Heart left ventricle (tissue), 16 donors: ENCODE measurements around the gene ZNF785. TPM values are rescaled to one million over a fixed set of nuclear protein-coding genes. Genes with fewer than 3 reads are reported as not detected.

Source experiments
- ATAC-seq, 4 donors: fragments of 200-7000 bp; cut with Tn5 transposase; one replicate each; pipeline ENCODE4 v1.9.1; 2020 to 2022; ENCODE audit warnings: moderate library complexity in 4 of 4, mild to moderate bottlenecking in 3 of 4, moderate number of reproducible peaks in 1 of 4
- DNase-seq, 5 donors: peaks; one replicate each; pipeline ENCODE4 v3.0.0-alpha.2; 2020
- H3K27ac ChIP-seq, 12 donors: fragments of 200-600 bp; sonication (generic) in 4 of 12; one replicate each; pipeline versions ENCODE4 v1.5.0 to v1.8.0; 2016 to 2022; ENCODE audit warnings: mild to moderate bottlenecking in 2 of 12
- H3K27me3 ChIP-seq, 9 donors: fragments of 200-600 bp; sonication (generic) in 2 of 9; one replicate each; pipeline versions ENCODE4 v1.5.1 to v1.8.0; 2016 to 2022; ENCODE audit warnings: mild to moderate bottlenecking in 3 of 9
- H3K36me3 ChIP-seq, 9 donors: fragments of 200-600 bp; sonication (generic) in 2 of 9; one replicate each; pipeline versions ENCODE4 v1.5.0 to v1.8.0; 2018 to 2022; ENCODE audit warnings: mild to moderate bottlenecking in 2 of 9
- H3K4me1 ChIP-seq, 12 donors: fragments of 200-600 bp; sonication (generic) in 4 of 12; one replicate each; pipeline versions ENCODE4 v1.5.0 to v1.8.0; 2016 to 2022; ENCODE audit warnings: mild to moderate bottlenecking in 3 of 12
- H3K4me3 ChIP-seq, 12 donors: fragments of 200-600 bp; sonication (generic) in 4 of 12; one replicate each; pipeline versions ENCODE4 v1.5.0 to v1.8.0; 2017 to 2022; ENCODE audit warnings: mild to moderate bottlenecking in 9 of 12, moderate library complexity in 4 of 12
- H3K9me3 ChIP-seq, 12 donors: fragments of 200-600 bp; sonication (generic) in 4 of 12; one replicate each; pipeline versions ENCODE4 v1.5.0 to v1.8.0; 2016 to 2022; ENCODE audit warnings: mild to moderate bottlenecking in 1 of 12
- CTCF ChIP-seq, 12 donors: fragments of 200-600 bp; sonication (generic) in 4 of 12; IDR thresholded peaks; one replicate each; pipeline versions ENCODE4 v1.5.0 to v1.8.0; 2018 to 2022; ENCODE audit warnings: antibody characterized with exemption in 12 of 12, mild to moderate bottlenecking in 5 of 12
- POLR2A ChIP-seq, 2 donors: fragments of 450-650 bp; IDR thresholded peaks; one replicate each; pipeline ENCODE4 v1.6.1; 2017; ENCODE audit warnings: antibody characterized with exemption in 2 of 2, mild to moderate bottlenecking in 2 of 2, moderate library complexity in 2 of 2
- WGBS, 4 donors: extraction: QIAGEN DNeasy Blood & Tissue Kit in 2 of 4; methylation state at CpG; one replicate each; pipeline versions ENCODE4 v1.1.5 to v1.1.7; 2013 to 2018; 5-methylcytosine and 5-hydroxymethylcytosine counted together
- intact Hi-C, 10 donors: fragments of 100-400 bp; cut with DNase I; formaldehyde crosslinking; loops; one replicate each; pipeline versions ENCODE4 v1.11.1 to v1.14.2; 2022
- polyA plus RNA-seq, 2 donors: library from polyadenylated mRNA; stranded (reverse); fragments of 200-250 nt; gene quantifications; one replicate each; pipeline ENCODE4 v1.2.3, GENCODE V29; 2013
- total RNA-seq, 9 donors: library from RNA; depleted of rRNA in 2 of 9; stranded (reverse); fragments of >200 nt in 2 of 9; fragmentation: NEBNext Ultra II Directional in 3 of 9; extraction: Animal tissue kit (Norgen Biotek cat#: 25700) in 3 of 9; gene quantifications; one replicate each; pipeline versions ENCODE4 v1.1.0 to v1.2.4, GENCODE V29; 2016 to 2023
- donor health status: ischemic (EF 13 %, LVEDD 7.1; RV severe dilation, severe dysfunction).
- donor health status: healthy with polysubstance abuse.
- donor health status: DM: no; HTN: yes; CAD: no.
- donor health status: DM: no; HTN: no; CAD: no.
- donor health status: ischemic (EF 25% LVEDD 6.9; RV normal size, moderate dysfunction).
- donor health status: ischemic (EF 25% LVEDD 5.7; RV mildly dilated, moderate dysfunction).
- donor health status: healthy.
- donor health status: DM: yes; HTN: yes; CAD: no.
- donor health status: ischemic (EF 35%, LVEDD 5.7; RV mildly dilated, moderate dysfunction).
- donor health status: nonischemic (EF 11% LVEDD 7.7; RV severe dilation, severe dysfunction).
- donor health status: DM: yes; HTN: yes; CAD: no.
- donor health status: PGD.
- donor health status: ischemic (EF 29% LVEDD 5.4; RV normal size, mild dysfunction).
- donor health status: nonischemic (EF 23%, LVEDD 6.1; RV moderate dilation, normal function).

The ZNF785 gene
- total and polyA plus RNA-seq, 11 donors = 2.9 to 10.9 (median 4.5) TPM

GRCh38 chr16:30532285-30533145 is 53.0 kb downstream of the ZNF785 start:
- no peak for ATAC-seq
- no peak overlapping the region for H3K27ac ChIP-seq

More at GRCh38 chr16:30532285-30533145, 53.0 kb downstream of the ZNF785 start:
- no peaks in the 10 kb centered on the region for H3K27me3 ChIP-seq
- no peaks in the 10 kb centered on the region for H3K9me3 ChIP-seq
- intact Hi-C loops = loop anchor here in 4 of 10 donors (5.0 to 10.0 kb wide), 3 partner anchors 40 to 102 kb away; partner anchors contain the start of gene ZNF688 (in 3 of the 4)
- 93 to 95% (median 94%) methylated on average over 42 to 57 of the region's 57 CpGs for WGBS, 4 donors
- DNase-seq = no peak
- TF ChIP-seq POLR2A (IDR thresholded peaks at IDR 0.05) (no peak), CTCF (IDR thresholded peaks at IDR 0.05) (no peak)
- H3K4me3 ChIP-seq = no peak overlapping the region
- H3K36me3 ChIP-seq = peaks cover 0 to 28% (median 23%) of the 10 kb centered on the region in 9 donors
- peaks cover 0 to 43% (median 30%) of the 10 kb centered on the region in 12 donors for H3K4me1 ChIP-seq

Other genes starting within 250 kb of the ZNF785 start
- 10 to 100 TPM; 21.5 to 54.5 (median 39.8) TPM for gene CD2BP2, start 230.4 kb downstream of the ZNF785 start, total RNA-seq
- gene CD2BP2, start 230.4 kb downstream of the ZNF785 start, polyA plus RNA-seq = 10 to 100 TPM; 21.9 to 51.9 TPM
- 10 to 100 TPM; 16.9 to 33.2 (median 24.2) TPM for gene TBC1D10B, start 215.2 kb downstream of the ZNF785 start, total RNA-seq
- 10 to 100 TPM; 18.1 to 40.0 TPM for gene TBC1D10B, start 215.2 kb downstream of the ZNF785 start, polyA plus RNA-seq
- not detected for gene MYL11, start 210.9 kb downstream of the ZNF785 start, total RNA-seq
- not detected for gene MYL11, start 210.9 kb downstream of the ZNF785 start, polyA plus RNA-seq
- gene SEPTIN1, start 203.1 kb downstream of the ZNF785 start, total RNA-seq = 1 to 10 TPM in 6 of 9 donors, under 1 TPM in 2, not detected in 1; 0.67 to 9.2 (median 1.5) TPM
- gene SEPTIN1, start 203.1 kb downstream of the ZNF785 start, polyA plus RNA-seq = 1 to 10 TPM in 1 of 2 donors, under 1 TPM in 1; 0.44 to 2.4 TPM
- 10 to 100 TPM in 1 of 9 donors, 1 to 10 TPM in 8; 4.1 to 10.3 (median 5.9) TPM for gene ZNF48, start 190.3 kb downstream of the ZNF785 start, total RNA-seq
- gene ZNF48, start 190.3 kb downstream of the ZNF785 start, polyA plus RNA-seq = 10 to 100 TPM in 1 of 2 donors, 1 to 10 TPM in 1; 3.1 to 11.0 TPM
- gene ZNF771, start 178.1 kb downstream of the ZNF785 start, total RNA-seq = 10 to 100 TPM in 2 of 9 donors, 1 to 10 TPM in 7; 4.8 to 18.8 (median 6.8) TPM
- 10 to 100 TPM in 1 of 2 donors, 1 to 10 TPM in 1; 4.4 to 13.6 TPM for gene ZNF771, start 178.1 kb downstream of the ZNF785 start, polyA plus RNA-seq
- gene DCTPP1, start 155.7 kb downstream of the ZNF785 start, total RNA-seq = 10 to 100 TPM; 18.9 to 32.6 (median 28.4) TPM
- gene DCTPP1, start 155.7 kb downstream of the ZNF785 start, polyA plus RNA-seq = 10 to 100 TPM; 13.8 to 68.7 TPM
- gene SEPHS2, start 139.8 kb downstream of the ZNF785 start, total RNA-seq = 10 to 100 TPM; 15.1 to 46.2 (median 30.0) TPM
- gene SEPHS2, start 139.8 kb downstream of the ZNF785 start, polyA plus RNA-seq = 10 to 100 TPM; 18.9 to 62.8 TPM
- gene ITGAL, start 113.0 kb downstream of the ZNF785 start, total RNA-seq = 10 to 100 TPM in 2 of 9 donors, 1 to 10 TPM in 4, under 1 TPM in 3; 0.25 to 29.5 (median 1.8) TPM
- 1 to 10 TPM in 1 of 2 donors, under 1 TPM in 1; 0.47 to 1.3 TPM for gene ITGAL, start 113.0 kb downstream of the ZNF785 start, polyA plus RNA-seq
- gene ZNF768, start 59.1 kb downstream of the ZNF785 start, total RNA-seq = 10 to 100 TPM; 38.9 to 67.0 (median 47.8) TPM
- 10 to 100 TPM; 60.9 to 88.2 TPM for gene ZNF768, start 59.1 kb downstream of the ZNF785 start, polyA plus RNA-seq
- 10 to 100 TPM in 5 of 9 donors, 1 to 10 TPM in 4; 8.6 to 15.2 (median 10.5) TPM for gene ZNF747, start 50.8 kb downstream of the ZNF785 start, total RNA-seq
- 1 to 10 TPM; 8.9 to 9.5 TPM for gene ZNF747, start 50.8 kb downstream of the ZNF785 start, polyA plus RNA-seq
- gene ZNF764, start 27.3 kb downstream of the ZNF785 start, total RNA-seq = 10 to 100 TPM in 6 of 9 donors, 1 to 10 TPM in 3; 8.5 to 17.2 (median 12.3) TPM
- 1 to 10 TPM; 7.4 to 8.7 TPM for gene ZNF764, start 27.3 kb downstream of the ZNF785 start, polyA plus RNA-seq
- 10 to 100 TPM in 8 of 9 donors, 1 to 10 TPM in 1; 10.0 to 14.3 (median 11.6) TPM for gene ZNF688, start 14.0 kb downstream of the ZNF785 start, total RNA-seq
- gene ZNF688, start 14.0 kb downstream of the ZNF785 start, polyA plus RNA-seq = 10 to 100 TPM in 1 of 2 donors, 1 to 10 TPM in 1; 7.6 to 15.7 TPM
- 1 to 10 TPM; 4.0 to 7.9 (median 6.6) TPM for gene ZNF689, start 24.7 kb upstream of the ZNF785 start, total RNA-seq
- gene ZNF689, start 24.7 kb upstream of the ZNF785 start, polyA plus RNA-seq = 1 to 10 TPM; 2.7 to 4.9 TPM
- 10 to 100 TPM; 12.3 to 26.6 (median 20.2) TPM for gene PRR14, start 65.3 kb upstream of the ZNF785 start, total RNA-seq
- 10 to 100 TPM; 22.9 to 25.0 TPM for gene PRR14, start 65.3 kb upstream of the ZNF785 start, polyA plus RNA-seq
- gene FBRS, start 72.7 kb upstream of the ZNF785 start, total RNA-seq = 10 to 100 TPM; 16.3 to 38.3 (median 31.9) TPM
- 10 to 100 TPM; 27.2 to 38.1 TPM for gene FBRS, start 72.7 kb upstream of the ZNF785 start, polyA plus RNA-seq
- 10 to 100 TPM; 30.2 to 51.2 (median 44.7) TPM for gene SRCAP, start 113.5 kb upstream of the ZNF785 start, total RNA-seq
- 10 to 100 TPM; 22.9 to 23.8 TPM for gene SRCAP, start 113.5 kb upstream of the ZNF785 start, polyA plus RNA-seq
- 10 to 100 TPM; 13.5 to 26.7 (median 17.9) TPM for gene PHKG2, start 162.7 kb upstream of the ZNF785 start, total RNA-seq
- gene PHKG2, start 162.7 kb upstream of the ZNF785 start, polyA plus RNA-seq = 10 to 100 TPM; 19.5 to 37.7 TPM
- 1 to 10 TPM in 4 of 9 donors, under 1 TPM in 5; 0.48 to 1.8 (median 0.95) TPM for gene CFAP119, start 176.4 kb upstream of the ZNF785 start, total RNA-seq
- 1 to 10 TPM; 1.4 to 2.1 TPM for gene CFAP119, start 176.4 kb upstream of the ZNF785 start, polyA plus RNA-seq
- 10 to 100 TPM; 29.3 to 62.0 (median 50.3) TPM for gene RNF40, start 176.6 kb upstream of the ZNF785 start, total RNA-seq
- 10 to 100 TPM; 31.3 to 66.9 TPM for gene RNF40, start 176.6 kb upstream of the ZNF785 start, polyA plus RNA-seq
- gene ZNF629, start 201.5 kb upstream of the ZNF785 start, total RNA-seq = 10 to 100 TPM; 14.3 to 30.9 (median 22.7) TPM
- 10 to 100 TPM; 11.2 to 14.9 TPM for gene ZNF629, start 201.5 kb upstream of the ZNF785 start, polyA plus RNA-seq